Fibroblast of skin of left biceps (primary cell): ENCODE results near the gene INHBC.
"Not testable (repeated sequence)": the region's sequence is repeated elsewhere in the genome, so short reads cannot be mapped to it uniquely, and the experiment has no call there.

Experiments
- DNase-seq, 2 experiments: peaks; one replicate each; pipeline ENCODE4 v3.0.0-alpha.2; 2013; ENCODE audit warnings: low read depth in 2 of 2

INHBC gene, protein sequence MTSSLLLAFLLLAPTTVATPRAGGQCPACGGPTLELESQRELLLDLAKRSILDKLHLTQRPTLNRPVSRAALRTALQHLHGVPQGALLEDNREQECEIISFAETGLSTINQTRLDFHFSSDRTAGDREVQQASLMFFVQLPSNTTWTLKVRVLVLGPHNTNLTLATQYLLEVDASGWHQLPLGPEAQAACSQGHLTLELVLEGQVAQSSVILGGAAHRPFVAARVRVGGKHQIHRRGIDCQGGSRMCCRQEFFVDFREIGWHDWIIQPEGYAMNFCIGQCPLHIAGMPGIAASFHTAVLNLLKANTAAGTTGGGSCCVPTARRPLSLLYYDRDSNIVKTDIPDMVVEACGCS

DNA sequence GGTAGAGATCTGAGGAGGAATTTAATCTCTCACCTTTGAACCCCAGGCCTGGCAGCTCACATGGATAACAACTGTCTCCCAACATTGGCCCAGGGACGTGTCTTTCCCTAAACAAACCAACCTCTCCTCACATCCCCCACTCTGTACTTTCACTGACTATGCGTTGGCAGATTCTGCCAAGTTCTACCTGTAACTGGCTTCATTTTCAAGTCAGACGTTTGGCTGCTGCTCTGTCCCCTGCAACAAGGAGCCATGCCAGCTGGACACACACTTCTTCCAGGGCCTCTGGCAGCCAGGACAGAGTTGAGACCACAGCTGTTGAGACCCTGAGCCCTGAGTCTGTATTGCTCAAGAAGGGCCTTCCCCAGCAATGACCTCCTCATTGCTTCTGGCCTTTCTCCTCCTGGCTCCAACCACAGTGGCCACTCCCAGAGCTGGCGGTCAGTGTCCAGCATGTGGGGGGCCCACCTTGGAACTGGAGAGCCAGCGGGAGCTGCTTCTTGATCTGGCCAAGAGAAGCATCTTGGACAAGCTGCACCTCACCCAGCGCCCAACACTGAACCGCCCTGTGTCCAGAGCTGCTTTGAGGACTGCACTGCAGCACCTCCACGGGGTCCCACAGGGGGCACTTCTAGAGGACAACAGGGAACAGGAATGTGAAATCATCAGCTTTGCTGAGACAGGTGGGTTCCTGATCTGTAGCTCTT lies at the start of gene INHBC:
TSS of gene INHBC (plus strand) at position 268 of the 707 bp plus-strand sequence. CDS start at position 371, 103 bp downstream.
- DNase-seq: no peak

DNA sequence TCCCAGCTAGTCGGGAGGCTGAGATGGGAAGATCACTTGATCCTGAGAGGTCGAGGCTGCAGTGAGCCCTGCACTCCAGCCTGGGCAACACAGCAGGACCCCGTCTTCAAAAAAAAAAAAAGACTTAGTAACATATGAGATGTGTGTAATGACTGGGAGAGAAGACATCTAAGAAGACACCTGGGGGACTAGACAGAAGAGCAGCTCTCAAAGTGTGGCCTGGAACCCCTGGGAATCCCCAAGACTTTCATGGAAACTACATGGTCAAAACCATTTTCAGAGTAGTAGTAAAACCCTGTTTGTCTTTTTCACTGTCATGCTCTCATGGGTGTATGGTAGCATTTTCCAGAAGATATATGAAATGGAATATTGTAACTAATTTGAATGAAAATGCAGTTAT lies 49.0 kb upstream of the INHBC start:
- DNase-seq: no peak

DNA sequence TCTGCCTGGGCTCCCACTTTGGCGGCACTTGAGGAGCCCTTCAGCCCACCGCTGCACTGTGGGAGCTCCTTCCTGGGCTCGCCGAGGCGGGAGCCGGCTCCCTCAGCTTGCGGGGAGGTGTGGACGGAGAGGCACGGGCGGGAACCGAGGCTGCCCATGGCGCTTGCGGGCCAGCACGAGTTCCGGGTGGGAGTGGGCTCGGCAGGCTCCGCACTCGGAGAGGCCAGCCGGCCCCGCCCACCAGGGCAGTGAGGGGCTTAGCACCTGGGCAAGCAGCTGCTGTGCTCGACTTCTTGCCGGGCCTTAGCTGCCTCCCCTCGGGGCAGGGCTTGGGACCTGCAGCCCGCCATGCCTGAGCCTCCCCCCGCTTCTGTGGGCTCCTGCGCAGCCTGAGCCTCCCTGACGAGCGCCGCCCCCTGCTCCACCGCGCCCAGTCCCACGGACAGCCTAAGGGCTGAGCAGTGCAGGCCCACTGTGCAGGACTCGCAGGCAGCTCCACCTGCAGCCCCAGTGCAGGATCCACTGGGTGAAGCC lies 48.3 kb upstream of the INHBC start:
- no peak for DNase-seq

DNA sequence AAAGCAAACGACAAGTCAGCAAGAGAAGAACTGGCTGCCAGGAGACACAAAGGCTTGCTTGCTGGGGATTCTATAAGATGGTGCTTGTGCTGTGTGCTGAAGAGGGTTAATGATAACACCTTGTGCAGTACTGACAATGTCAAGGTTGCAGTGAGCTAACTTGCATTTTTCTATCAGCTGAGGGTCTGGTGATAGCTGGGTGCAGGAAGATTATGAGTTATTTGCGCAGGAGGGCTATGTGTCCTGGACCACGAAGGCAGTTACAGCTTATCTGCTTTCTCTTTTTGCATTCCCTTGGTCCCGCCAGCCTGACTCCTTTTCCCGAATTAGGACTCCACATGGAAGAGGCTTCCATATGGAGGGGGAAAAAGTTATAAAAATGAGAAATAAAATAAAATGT lies 46.2 kb upstream of the INHBC start:
- DNase-seq: no peak

DNA sequence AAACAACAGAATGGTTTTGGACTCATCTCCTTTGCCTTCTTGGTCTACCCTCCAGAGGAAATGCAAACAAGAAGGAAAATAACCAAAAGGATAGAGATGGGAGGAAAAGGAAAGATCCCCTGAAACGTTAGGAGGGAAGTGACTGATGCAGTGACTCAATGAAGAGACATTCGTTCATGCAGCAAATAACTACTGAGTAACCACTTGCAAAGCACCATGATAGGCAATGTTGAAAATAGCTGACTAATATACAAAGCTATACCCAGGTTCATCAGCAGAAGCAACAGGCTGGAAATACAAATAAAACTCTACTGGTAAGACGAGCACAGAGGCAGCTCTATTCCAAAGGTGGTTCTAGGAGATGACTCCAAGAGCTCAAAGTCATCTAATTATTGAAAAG lies 45.6 kb upstream of the INHBC start:
- DNase-seq: peak; percentile 44 to 52

DNA sequence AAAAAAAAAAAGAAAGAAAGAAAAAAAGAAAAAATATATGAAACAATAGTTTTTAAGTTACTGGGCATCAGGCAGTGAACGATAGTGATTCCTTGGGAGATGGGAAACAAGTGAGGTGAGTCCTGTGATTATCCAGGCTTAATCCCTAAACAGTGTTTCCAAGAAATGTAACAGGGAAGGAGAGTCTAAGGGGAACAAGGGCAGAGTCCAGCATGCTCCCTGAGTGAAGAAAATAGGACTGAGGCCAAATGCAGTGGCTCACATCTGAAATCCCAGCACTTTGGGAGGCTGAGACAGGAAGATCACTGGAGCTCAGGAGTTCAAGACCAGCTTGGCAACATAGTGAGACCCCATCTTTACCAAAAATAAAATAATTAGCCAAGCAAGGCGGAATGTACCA lies 44.4 kb upstream of the INHBC start:
- no peak for DNase-seq

DNA sequence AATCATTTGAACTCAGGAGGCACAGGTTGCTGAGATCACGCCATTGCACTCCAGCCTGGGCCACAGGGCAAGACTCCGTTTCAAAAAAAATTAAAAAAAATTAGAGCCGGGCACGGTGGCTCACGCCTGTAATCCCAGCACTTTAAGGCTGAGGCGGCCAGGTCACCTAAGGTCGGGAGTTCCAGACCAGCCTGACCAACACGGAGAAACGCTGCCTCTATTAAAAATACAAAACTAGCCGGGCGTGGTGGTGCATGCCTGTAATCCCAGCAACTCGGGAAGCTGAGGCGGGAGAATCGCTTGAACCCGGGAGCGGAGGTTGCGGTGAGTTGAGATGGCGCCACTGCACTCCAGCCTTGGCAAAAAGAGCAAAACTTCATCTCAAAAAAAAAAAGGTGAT lies 39.5 kb upstream of the INHBC start:
- no peak for DNase-seq

DNA sequence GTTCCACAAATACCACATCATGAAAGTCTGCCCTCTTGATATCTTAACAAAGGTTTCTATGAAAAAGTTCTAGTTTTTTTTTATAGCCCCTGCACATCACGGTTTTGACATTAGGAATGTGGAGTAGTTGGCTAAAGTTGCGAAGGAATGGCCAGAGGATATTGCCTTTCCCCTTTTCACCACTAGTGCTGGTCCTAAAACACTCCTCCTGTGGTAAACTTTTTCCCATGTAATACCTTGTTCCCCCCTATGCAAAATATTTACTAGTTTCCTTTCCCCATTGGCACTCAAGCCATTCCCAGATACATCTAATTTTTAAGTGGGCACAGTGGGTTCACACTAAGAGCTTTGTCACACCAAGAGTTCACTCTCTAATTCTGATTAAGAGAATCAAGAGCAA lies 37.1 kb upstream of the INHBC start:
- DNase-seq: no peak

DNA sequence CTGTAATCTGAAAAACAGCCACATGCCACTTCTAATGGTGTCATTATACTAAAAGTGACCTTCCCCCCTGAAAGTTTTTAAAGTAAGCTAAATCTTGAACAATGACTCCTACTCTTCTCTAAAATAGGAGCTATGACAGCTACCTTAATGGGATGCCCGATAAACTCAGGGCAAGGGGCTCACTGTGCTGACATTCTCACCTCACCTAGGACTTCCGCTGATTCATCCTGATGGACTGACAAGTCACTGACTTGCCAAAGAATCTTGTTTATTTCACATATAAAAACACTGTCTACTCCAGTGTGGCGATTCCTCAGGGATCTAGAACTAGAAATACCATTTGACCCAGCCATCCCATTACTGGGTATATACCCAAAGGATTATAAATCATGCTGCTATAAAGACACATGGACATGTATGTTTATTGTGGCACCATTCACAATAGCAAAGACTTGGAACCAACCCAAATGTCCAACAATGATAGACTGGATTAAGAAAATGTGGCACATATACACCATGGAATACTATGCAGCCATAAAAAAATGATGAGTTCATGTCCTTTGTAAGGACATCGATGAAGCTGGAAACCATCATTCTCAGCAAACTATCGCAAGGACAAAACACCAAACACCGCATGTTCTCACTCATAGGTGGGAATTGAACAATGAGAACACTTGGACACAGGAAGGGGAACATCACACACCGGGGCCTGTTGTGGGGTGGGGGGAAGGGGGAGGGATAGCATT lies 34.7 kb upstream of the INHBC start:
- DNase-seq: not testable (repeated sequence)

DNA sequence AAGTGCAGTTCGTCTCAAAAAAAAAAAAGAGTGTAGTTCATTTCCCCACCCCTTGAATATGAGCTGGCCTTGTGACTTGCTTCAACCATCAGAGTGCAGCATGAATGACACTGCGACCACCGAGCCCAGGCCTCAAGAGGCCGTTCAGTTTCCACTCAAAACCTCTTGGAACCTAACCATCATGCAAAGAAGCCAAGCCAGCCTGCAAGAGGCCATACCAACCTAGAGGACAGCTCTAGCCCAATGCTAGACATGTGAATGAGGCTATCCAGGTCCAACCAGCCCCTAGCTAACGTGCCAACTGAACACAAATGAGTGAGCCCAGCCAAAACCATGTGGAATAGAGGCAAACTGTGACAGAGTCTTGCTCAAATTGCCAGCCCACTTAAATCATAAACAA lies 33.4 kb upstream of the INHBC start:
- no peak for DNase-seq

DNA sequence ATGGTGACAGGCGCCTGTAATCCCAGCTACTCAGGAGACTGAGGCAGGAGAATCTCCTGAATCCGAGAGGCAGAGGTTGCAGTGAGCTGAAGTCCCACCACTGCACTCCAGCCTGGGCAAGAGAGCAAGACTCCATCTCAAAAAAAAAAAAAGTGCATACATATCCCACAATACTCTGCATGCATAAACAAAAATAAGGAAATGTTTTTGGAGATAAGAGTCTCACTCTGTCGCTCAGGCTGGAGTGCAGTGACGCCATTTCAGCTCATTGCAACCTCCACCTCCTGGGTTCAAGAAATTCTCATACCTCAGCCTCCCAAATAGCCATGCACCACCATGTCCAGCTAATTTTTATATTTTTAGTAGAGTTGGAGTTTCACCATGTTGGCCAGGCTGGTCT lies 32.4 kb upstream of the INHBC start:
- DNase-seq: not testable (repeated sequence)

DNA sequence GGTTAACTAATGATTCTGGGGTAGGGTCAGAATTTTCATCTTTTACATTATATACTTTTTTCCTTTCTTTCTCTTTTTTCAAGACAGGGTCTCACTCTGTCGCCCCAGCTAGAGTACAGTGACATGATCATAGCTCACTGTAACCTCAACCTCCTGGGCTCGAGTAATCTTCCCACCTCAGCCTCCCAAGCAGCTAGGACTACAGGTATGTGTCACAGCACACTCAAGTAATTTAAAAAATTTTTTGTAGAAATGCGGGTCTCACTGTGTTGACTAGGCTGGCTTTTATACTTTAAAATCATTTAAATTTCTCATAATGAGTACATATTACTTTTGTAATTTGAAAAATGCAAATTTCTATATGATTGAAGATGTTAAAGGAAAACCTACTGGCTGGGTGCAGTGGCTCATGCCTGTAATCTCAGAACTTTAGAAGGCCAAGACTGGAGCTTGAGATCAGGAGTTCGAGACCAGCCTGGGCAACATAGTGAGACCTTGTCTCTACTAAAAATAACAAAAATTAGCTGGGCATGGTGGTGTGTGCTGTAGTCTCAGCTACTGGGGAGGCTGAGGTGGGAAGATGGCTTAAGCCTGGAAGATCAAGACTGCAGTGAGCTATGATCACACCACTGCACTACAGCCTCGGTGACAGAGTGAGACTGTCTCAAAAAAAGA lies 29.5 kb upstream of the INHBC start:
- DNase-seq: no peak

DNA sequence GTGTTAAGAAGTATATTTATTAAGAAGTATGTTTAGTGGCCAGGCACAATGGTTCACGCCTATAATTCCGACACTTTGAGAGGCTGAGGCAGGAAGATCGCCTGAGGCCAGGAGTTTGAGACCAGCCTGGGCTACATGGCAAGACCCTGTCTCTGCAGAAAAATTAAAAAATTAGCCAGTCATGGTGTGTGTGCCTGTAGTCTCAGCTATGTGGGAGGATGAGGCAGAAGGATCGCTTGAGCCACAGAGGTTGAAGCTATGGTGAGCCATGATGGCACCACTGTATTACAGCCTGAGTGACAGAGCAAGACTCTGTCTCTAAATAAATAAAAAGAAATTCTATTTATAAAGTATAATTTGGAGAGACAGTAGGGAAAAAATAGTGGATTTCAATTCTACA lies 24.1 kb upstream of the INHBC start:
- no peak for DNase-seq

DNA sequence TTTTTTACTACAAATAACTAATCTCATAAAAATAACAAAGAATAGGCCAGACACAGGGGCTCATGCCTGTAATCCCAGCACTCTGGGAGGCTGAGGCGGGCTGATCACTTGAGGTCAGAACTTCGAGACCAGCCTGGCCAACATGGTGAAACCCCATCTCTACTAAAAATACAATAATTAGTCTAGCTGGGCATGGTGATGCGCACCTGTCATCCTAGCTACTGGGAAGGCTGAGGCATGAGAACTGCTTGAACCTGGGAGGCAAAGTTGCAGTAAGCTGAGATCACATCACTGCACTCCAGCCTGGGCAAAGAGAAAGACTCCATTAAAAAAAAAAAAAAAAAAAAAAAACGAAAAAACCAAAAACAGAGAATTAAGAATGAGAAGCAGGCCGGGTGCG lies 20.4 kb upstream of the INHBC start:
- DNase-seq: not testable (repeated sequence)

DNA sequence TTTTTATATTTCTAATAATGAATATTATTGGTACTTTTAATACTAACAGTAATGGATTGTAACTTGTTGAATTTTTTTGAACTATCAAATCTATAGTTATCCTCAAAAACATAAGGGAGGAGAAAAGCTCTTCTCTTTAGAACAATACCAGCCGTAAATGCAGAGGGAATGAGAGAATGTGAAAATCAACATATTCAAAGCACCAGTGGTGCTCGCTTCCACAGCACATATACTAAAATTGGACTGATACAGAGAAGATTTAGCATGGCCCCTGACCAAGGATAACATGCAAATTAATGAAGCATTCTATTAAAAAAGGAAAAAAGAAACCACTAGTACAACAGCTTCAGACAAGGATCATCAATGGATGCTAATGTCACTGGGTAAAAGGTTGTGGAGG lies 19.5 kb upstream of the INHBC start:
- no peak for DNase-seq

DNA sequence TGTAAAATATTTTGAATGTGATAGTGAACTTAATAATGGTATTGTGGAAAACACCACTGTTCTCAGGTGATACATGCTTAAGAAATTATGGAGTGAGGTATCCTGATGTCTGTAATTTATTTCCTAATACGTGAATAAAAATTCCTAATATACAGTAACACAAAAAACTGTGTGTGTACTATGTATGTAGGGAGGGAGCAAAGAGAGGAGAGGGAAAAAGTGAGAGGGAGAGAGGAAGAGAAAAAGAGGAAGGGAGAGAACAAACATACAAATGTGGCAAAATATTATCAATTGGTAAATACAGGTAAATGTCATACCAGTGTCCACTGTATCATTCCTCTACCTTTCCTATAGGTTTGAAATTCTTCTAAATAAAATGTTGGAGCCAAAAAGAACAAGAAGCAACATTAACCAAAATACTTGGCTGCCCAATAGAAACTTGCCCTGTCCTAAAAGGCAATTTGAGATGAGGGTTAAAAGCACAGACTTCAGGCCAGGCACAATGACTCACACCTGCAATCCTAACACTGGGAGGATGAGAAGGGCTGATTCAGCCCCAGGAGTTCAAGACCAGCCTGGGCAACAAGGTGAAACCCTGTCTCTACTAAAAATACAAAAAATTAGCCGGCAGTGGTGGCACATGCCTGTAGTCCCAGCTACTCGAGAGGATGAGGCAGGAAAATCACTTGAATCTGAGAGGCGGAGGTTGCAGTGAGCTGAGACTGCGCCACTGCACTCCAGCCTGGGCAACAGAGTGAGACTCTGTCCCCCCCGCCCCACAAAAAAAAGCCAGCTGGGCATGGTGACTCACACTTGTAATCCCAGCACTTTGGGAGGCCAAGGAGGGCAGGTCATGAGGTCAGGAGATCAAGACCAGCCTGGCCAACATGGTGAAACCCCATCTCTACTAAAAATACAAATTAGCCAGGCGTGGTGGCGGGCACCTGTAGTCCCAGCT lies 18.3 kb upstream of the INHBC start:
- no peak for DNase-seq

DNA sequence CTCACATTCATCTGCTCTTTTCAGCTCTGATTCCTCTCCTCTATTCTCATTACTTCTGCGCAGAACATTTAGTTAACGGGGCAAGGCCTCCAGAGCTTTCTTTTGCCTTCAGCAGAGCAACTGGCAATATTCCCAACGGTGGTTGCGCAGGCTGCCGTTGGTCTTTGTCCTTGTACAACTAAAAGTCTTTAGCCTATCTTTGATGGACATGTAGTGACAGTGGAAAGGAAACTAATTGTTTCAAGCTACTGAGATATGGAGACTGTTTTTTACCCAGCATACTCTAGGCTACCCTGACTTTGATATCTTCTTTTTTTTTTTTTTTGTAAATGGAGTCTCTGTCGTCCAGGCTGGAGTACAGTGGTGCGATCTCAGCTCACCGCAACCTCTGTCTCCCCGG lies 16.3 kb upstream of the INHBC start:
- DNase-seq: no peak

DNA sequence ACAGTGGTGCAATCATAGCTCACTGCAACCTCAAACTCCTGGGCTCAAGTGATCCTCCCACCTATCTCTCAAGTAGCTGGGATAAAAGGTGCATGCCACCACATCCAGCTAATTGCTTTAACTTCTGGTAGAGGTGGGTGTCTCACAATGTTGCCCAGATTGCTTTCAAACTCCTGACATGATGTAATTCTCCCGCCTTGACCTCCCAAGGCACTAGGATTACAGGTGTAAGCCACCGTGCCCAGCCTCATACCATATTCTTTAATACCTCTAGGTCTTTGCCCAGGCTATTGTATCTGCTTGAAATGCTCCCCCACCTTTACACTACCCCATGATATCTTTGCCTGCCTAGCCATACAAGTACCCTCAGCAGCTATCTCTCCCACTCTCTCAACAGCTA lies 15.1 kb upstream of the INHBC start:
- DNase-seq: no peak

DNA sequence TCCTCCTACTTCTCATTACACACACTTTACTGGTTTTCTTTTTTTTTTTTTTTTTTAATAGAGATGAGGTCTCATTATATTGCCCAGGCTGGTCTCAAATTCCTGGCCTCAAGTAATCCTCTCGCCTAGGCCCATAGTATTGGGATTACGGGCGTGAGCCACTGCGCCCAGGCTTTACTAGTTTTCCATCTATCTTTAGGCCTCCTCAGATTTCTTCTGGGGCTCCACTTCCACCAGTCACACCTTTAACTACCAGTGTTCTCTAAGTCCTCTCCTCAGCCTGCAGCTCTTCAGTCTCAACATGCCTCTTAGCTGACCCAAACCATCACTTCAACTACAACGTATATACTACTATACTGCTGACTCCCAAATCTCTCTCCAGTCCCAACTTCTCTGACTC lies 14.1 kb upstream of the INHBC start:
- DNase-seq: no peak

DNA sequence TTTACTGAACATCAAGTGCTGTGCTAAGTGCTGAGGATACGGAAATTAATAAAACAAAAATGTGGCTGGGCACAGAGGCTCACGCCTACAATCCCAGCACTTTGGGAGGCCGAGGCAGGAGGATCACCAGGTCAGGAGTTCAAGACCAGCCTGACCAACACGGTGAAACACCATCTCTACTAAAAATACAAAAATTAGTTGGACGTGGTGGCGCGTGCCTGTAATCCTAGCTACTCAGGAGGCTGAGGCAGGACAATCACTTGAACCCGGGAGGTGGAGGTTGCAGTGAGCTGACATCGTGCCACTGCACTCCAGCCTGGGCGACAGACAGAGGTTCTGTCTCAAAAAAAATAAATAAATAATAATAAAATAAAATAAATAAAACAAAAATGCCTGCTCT lies 7.6 kb upstream of the INHBC start:
- DNase-seq: not testable (repeated sequence)

DNA sequence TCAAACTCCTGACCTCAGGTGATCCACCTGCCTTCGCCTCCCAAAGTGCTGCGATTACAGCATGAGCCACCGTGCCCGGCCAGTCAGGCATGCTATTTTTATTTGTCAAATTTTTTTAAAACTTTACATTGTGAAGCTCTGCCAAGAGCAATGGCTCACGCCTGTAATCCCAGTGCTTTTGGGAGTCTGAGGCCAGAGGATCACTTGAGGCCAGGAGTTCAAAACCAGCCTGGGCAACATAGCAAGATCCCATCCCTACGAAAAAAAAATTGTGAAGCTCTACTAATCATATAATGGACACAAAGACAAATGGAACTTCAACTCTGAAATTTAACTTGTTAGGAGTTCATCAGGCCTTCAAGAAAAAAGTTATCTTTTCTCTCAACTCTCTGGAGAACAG lies 5.6 kb upstream of the INHBC start:
- no peak for DNase-seq
